CD4-positive, alpha-beta T cell treated with Interleukin-15 for 4 hours (primary cell): ENCODE measurements around the gene ZFHX3.

Source experiments
- DNase-seq: peaks from one replicate; pipeline ENCODE4 v3.0.0-alpha.2; 2020; ENCODE audit warnings: low spot score

ZFHX3 gene

DNA sequence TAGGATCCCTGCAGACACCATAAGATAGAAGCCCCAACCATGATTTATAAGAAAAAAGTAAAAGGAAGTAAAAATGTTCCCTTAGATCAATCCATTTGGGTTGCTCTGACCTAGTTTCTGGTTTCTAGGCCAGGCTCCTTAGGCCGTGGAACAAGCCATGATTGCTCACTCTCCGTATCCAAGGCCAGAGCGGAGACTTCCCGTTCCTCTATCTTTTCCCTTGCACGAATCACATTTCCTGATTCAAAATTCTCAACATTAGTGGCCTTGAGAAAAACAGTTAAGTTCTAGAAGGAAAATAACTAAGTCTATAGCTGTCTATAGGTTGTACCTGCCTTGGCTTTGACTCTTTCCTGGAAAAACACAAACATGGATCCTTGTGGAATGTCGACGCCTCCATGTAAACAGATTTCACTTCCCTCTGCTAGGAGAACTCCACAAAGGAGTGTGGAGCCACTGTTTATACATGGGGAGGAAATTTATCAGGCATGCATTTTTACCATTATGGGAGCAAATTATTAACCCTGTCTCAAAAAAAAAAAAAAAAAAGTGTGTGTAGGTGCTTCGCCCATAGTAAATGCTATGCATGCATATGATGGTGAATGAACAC lies 149.6 kb downstream of the ZFHX3 start:
- no peak for DNase-seq

DNA sequence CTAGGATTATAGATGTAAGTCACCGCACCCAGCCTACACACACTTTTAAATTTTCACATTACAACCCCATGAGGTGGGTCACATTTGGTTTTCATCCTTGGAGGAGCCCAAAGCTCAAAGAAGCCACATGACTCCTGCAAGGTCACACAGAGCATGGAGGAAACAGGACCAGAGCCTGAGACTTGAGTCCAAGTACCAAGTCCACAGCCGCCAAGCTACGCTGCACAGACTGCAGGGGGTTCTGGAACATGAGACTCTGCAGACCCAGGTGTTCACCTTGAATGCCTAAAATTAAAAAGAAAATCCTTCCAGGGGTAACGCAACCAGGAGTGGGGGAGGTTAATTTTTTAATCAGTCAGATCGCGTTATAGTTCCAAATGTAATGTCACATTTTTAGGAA lies 150.2 kb downstream of the ZFHX3 start:
- no peak for DNase-seq

DNA sequence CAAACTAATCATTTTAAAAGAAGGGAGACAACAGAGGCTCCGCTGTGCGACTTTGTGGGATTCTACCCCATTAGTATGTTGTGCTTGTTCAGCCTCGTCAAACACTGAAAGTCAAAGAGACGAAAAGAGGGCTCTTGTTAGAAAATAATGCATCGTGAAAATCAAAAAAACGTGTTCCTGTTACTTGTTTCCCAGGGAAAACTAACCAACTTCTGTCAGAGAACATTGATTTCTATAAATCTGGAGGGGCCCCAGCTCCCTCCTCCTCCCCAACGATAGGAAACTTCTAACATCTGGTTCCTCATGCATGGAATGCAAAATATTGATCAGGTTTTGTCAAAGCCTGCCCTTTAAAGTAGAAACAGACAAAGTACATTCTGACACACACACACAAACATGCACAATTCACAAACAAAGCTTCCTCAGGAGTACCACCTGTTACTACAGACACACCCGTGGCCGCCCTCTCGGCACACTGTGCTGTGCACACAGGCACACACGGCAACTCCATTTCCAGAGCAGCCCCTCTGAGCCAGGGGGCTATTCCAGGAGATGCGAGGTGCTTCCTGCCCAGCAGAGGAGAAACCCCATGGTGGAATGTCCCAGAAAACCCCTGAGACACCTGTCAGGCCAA lies 151.3 kb downstream of the ZFHX3 start:
- DNase-seq, result no peak

DNA sequence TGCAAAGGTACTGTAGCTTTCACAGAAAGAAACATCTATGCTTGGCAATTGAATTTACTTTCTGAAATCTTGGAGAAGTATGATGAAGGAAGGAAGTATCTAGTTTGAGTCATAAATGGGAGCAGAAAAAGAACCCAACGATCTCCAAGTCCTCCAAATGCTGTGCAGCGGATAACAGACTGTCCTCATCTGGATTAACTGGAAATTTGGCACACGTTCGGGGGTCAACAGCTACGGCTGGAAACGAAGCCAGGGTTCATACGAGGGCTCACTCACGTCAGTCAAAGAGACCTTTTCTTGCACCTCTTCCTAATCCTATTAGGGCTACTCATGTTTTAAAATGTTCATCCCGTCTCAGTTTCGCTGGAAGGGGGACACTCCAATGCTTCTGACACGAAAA lies 152.0 kb downstream of the ZFHX3 start:
- no peak for DNase-seq

DNA sequence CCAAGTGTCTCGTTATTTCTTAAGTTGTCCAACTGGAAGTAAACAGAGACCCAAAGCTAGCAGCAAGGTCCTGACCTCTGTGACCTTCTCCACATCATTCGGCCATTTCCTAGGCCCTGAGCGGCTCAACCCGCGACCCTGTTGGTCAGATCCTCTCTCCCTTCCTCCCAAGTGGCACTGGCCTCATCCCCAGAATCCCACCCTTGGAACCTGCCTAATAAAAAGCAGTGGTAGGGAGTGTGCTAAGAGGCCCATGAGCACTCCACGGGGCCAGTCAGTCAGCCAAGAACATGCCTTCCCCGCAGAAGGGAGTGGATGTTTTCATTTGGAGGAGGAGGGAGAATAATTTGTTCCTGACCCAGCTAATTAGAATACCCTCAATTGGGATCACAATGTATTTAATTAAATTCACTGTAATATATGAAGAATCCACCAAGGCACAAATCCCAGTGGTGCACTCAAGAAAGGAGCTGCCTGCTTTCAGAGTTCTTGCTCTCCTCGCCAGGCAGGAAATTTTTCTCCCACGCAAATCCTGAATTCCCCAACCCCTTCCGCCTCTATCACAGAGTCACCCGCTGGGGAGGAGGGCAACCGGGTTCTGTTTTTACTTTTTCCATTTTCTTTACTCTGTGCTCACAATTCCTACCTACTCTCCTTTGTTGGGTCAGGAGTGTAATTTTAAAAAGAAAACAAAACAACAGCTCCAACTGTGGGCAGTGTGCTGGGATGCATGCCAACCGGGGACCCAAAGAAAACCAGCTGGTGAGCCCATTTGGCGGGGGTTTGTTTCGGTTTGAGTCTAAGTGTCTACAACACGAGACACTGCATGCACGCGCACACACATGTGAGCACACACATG lies 153.4 kb downstream of the ZFHX3 start:
- no peak for DNase-seq

DNA sequence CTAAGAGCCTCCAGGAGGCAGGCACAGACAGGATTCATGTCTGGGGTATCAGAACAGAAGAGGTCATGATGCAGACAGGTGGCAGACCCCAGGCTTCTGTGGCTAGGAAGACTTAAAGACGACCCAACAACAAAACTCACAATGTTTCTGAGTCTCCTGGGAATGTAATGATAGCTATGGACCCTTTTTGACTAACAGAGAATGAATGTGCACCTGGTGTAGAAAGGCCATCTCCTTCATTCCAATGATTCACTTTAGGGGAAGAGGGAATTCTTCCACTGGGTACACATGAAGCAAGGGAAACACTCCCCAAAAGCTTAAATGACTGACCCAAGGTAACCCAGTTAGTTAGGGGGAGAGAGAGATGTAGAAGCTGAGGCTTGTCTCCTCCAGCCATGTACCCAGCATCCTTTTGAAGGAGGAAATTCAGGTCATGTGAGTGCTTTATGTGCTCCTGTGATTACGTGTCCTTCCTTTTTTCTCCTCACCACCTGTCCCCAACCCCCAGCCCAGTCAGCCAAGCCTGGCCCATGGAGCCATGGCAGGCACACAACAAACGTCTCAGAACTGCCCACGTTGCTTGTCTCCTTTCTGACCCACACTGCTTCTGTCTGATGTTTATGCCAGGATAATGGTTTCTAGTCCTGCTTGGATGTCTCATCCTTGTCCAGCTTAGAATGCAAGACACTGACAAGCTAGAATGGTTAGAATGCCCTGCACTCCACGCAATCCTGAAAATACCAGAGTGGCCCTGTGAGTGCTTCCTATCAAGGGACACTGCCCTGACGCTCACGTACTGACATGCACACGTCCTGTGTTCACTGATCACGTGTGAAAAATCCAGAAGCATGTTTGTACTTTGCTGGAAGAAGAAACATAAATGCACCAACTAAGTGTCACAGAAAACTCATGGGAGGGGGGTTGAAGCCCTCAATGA lies 156.4 kb downstream of the ZFHX3 start:
- DNase-seq, result no peak

DNA sequence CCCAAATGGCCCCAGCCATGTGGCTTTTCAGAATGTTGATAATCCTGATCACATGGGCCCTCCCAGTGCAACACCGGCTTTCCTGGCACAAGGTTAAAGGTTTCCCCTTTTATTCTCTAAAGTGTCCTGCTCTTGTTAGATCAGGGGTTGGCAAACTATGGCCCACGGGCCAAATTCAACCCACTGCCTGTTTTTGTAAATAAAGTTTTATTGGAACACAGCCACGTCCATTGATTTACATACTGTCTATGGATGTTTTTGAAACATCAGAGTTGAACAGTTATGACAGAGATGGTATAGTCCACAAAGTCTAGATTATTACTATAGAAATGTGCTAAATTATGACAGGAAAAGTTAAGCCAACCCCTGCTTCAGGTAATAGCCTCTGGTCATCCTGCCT lies 157.3 kb downstream of the ZFHX3 start:
- DNase-seq, result no peak

DNA sequence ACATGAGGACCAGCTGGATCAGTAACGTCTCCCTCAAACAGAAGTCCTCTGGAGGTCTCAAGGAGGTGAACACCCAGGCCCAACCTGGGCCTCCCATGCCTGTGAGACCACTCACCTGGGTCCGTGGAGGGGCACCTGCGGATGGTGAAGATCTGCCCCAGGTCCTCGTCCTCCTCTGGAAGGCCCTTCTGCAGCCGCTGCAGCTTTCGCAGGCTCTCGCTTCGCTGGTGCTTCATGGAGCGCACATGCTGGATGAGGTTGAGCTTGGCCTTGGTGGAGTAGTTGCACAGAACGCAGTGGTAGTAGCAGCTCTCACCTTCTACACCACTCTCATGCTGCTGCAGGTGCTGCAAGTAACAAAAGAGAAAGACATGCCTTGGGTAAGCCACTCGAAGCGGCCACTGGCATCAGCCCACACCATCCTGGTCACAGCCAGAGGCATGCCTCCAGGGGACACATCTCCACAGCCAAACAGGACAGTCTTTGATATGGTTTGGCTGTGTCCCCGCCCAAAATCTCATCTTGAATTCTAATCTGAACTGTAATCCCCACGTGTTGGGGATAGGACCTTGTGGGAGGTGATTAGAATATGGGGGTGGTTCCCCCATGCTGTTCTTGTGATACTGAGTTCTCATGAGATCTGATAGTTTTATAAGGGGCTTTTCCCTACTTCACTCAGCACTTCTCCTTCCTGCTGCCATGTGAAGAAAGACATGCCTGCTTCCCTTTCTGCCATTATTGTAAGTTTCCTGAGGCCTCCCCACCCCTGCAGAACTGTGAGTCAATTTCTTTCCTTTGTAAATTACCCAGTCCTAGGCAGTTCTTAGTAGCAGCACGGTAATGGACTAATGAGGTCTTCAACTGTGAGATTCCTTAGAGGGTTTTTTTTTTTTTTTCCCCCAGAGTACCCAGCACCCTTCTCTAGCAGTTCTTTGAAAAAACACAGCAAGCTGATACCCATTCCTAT lies 158.0 kb downstream of the ZFHX3 start:
- DNase-seq, result no peak

DNA sequence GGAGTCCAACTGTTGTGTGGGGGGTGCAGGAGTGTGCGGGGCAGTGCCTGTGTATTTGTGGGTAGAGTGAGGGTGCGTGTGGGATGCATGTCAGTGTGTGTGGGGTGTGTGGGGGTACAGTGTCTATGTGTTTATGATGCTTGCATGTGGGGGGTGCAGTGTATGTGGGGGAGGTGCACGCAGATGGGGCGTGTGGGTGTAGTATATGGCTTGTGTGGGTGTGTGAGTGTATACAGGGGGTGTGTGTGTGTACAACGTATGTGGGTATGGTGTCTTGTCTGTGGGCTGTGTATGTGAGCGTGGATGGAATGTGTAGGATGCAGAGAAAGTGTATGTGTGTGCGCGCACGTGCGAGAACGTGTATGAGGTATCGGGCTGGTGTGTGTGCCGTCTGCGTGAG lies 160.4 kb downstream of the ZFHX3 start:
- DNase-seq, result no peak

DNA sequence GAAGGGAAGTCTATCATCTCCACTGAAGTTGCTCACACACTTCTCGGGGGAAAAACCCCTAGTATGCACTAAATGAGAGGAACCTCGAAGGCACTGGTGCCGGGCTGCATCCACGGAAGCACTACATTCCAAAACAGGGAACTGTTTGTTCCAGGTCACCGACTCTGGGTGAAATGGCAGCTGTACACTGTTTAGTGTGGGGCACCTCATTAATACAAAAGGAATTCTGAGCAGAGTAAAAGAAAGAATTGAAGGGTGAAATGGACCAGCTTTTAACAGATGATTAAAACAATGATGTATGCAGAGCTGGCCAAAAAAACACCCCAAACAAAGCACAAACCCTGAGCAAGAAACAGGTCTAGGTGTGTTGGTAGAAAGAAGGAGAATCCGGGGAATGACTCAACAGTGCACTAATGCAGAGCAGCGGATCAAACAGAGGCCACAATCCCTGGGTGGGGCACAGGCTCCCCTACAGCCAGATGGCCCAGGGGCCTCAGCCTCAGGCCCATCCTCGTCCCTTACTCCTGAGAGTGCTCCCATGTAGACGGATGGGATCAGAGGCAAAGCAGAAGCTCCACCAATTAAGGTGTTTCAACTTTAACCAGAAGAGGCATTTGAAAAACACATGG lies 161.5 kb downstream of the ZFHX3 start:
- DNase-seq, result no peak

DNA sequence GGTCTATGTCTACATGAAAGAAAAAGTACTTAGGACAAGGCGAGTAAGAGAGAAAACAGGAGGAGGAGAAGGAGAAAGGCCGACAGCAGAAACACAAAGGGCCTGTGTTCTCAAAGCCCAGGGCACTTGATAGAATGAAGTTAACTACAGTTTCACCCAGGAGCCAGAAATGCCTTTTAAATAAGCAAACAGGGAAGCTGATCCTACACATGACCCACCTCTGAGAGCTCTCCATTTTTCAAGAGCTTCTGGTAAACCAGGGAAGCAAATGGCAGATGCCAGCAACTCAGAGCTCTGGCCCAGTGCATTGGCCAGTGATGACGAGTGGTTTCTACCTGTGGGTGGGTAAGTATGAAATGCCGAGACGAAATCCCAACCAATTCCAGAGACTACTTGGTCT lies 163.4 kb downstream of the ZFHX3 start:
- DNase-seq, result no peak

DNA sequence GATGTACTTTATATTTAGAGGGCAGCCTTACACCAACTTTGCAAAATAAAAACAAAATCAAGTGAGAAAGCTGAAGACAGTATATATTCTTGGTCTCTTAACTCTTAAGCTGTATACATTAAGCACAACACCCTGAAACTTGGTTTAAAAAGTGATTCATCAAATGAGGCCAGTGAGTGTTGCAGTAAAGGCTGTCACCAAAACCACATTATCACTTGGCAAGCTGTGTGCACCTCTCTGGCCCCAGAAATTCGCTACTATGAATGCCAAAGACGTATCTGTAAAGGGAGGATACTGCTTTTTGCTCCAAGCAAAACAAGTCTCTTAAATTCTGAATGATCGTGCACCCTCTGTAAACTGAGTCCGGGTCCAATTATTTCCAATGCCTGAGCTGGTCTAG lies 163.9 kb downstream of the ZFHX3 start:
- no peak for DNase-seq

DNA sequence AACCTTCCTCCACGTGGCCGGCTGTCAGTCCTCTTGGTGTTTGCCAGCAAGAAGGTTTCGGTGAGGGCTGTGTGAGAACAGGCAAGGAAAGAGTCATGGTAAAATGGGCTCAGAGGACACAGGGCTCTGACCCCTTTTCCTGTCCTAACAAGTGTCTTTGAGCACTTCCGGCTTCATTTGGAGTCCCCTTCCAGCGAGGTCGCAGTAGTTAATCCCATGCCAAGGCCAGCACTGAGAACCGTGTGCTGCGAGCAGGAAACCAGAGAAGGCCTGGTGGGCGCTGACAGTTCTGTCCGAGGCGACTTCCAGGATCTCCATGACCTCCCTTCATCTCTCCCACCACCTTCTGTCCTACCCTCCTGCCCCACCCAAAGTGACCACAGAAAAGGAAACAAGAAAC lies 168.1 kb downstream of the ZFHX3 start:
- DNase-seq, result no peak

DNA sequence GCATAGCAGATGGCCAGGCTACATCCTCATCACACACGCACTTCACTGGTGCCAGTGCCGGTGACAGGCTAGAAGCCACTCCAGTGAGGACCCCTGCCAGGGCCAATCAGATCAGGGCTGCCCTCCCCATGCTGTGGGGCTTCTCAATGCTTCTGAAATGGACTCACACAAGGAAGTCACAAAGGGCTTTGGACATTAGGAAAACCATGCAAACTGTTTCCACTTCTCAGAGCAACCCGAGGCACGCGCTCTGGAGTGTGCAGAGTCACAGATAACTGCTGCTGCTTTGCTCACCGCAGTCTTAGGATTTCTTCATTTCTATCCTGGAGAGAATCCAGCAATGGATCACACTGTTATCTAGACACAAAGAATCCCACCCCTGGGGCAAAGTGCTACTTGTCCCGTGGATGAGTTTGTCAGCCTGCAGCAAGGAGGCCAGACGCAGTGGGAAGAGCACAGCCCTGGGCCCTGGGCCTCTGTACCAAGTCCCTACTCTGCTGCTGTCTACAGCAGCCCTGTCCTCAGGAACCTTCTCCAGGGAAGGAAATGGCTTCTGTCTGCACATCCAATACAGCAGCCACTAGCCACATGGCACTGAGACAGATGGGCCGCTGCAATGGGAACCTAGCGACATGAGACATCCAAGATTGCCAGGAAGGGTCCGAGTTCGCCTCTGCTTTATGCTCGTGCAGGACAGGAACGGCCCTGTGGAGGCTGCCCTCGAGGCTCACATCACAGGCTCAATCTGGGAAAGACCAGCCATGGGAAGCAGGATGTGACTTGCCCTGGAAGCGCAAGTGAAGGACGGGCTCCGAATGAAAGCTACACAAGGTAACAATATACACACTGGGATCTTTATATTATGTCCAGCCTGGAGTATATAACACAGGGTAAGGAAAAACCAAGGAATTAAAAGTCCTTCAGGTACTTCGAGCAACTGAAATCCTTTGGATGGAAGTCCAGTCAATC lies 169.3 kb downstream of the ZFHX3 start:
- DNase-seq, result no peak

DNA sequence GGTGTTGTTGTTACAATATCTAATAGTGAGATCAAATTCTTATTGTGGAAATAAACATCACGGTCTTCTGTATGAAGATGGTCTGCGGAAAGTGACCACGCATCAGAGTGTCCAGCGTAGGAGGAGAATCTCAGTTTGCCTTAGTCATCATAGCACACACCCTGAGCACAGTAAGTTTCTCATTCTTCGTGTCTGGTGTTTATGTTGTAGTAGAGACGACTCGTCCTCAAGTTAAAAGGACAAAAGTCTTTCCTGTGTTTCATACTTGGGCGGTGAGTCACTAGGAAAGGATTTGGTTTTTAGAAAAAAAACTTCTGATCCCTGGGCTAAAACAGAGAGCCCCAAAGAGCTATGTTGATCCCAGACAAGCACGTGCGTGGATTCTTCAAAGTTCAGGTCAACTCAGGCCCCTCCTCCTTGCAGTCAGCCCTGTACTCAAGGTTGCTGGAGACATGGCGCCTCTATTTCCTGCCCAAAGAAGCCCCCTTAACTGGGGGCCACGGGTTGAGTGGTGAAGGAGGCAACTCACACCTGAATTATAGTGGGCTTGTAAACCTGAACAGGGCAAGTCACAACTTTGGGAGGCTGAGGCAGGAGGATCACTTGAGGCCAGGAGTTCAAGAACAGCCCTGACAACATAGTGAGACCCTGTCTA lies 170.4 kb downstream of the ZFHX3 start:
- DNase-seq, result no peak

DNA sequence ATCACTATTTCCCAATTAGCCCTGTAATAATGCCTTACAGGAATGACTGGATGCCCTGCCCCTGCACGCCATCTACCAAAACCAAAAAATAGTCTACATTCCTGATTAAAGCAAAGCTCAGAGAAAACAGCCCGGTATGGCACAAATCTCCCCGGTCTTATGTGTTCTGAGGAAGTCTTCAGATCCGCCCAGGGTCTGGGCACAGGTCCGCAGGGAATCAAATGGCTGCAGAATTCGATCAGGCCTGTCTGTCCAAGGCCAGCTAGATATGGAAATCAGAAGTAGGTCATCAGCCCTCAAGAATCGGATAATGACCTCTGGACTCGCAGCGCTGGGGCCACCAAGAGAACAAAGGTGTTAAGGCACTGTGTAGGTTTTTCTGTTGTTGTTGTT lies 171.0 kb downstream of the ZFHX3 start:
- DNase-seq, result no peak

DNA sequence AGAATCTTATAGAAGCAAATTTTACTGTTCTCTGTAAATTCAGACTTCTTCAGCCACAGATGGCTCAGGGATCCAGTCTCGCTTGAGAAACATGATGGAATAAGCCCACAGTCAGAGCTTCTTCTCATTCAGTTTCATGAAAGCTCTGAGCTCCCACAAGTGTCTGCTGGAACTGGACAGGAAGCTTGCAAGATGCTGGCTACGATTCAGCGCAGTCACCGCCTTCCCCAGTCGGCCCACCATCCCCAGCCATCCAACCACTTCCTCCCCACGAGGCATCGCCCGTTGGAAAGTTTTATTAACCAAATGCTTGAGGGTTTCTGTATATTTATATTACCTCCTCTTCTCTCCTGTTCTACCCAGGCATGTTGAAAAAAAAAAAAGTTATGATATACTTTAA lies 171.7 kb downstream of the ZFHX3 start:
- no peak for DNase-seq

DNA sequence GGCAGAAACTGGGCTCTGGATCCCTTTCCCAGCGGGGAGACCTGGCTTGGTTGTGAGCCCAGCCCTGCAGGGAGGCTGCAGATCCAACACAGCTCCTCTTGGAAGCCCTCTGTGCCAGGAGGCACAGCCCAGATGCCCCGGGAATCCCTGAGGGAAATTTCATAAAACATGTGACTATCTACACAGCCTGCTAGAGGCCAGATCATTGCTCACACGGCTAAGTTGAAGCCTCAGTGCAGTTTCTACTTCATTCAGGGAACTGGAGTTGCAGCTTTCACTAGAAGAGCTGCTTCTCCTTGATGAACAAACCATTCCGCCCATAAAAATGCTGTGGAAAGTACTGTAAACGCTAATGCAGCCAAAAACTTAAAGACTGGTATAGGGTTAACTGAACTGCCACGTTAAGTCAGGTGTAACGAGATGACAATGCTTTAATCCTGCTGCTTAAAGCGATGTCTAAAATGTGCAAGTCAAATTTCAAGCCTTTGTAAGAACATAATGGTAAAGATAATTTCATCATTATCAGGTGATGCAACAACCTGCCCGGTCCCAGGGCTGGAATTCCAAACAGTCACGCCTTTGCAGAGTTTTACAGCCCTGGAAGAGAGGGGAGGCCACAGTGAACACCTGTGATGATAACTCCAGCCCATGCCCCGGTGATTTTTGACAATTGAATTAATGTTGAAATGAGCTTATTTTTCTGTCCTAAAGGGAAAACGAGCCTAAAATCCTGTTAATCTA lies 172.5 kb downstream of the ZFHX3 start:
- DNase-seq, result no peak
